ENCODE results near the gene BCO1. TPM values are rescaled to one million over a fixed set of nuclear protein-coding genes. Genes with fewer than 3 reads are reported as not detected.

Gene BCO1
- total and polyA plus RNA-seq, 2 donors = 0.11 to 0.25 TPM

DNA sequence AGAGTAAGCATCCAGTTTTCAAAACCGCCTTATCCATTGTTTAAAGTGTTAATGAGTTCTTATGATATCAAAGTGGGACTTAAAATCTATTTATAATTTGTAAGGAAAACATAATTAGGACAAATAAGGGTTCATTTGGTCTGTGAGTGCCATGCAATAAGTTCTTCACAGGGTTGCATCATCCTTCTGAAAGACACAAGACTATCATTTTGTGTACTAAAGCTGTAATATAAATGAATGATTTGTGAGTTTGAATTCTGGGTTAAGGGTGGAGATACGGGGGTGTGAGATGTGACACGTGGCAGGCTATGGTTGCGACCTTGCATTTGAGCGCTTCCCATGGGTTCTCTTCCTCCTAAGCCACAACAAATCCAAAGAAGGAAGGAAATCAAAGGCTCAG lies 83.0 kb downstream of the BCO1 start:
- no peaks in the 10 kb centered on the region for H3K36me3 ChIP-seq (ENCODE audit: insufficient read depth)
- H3K4me1 ChIP-seq (ENCODE audit: insufficient read depth) = peaks cover 3% of the 10 kb centered on the region
- no peak for DNase-seq (ENCODE audit: extremely low spot score)
- no peak overlapping the region for H3K4me3 ChIP-seq (ENCODE audit: low read depth, low read length)
- no peak overlapping the region for H3K27ac ChIP-seq (ENCODE audit: low read depth)
- 95% methylated on average over 5 of the region's 5 CpGs for whole genome bisulfite sequencing

- H3K27ac ChIP-seq (ENCODE audit: low read depth) = no peak overlapping the region
- WGBS = 85% methylated on average over 6 of the region's 6 CpGs
Measured at GRCh38 chr16:81324808-81325207, 86.3 kb downstream of the BCO1 start.

GRCh38 chr16:81327011-81327410 lies 88.5 kb downstream of the BCO1 start:
- WGBS = 76% methylated on average over 5 of the region's 5 CpGs
- Histone ChIP-seq H3K36me3 (ENCODE audit: insufficient read depth) (no peaks in the 10 kb centered on the region), H3K4me1 (ENCODE audit: insufficient read depth) (peaks cover 1% of the 10 kb centered on the region), H3K27ac (ENCODE audit: low read depth) (no peak overlapping the region), H3K4me3 (ENCODE audit: low read depth, low read length) (no peak overlapping the region)
- no peak for DNase-seq (ENCODE audit: extremely low spot score)

More at GRCh38 chr16:81324808-81325207, 86.3 kb downstream of the BCO1 start:
- H3K4me1 ChIP-seq (ENCODE audit: insufficient read depth) = peaks cover 1% of the 10 kb centered on the region
- no peak overlapping the region for H3K4me3 ChIP-seq (ENCODE audit: low read depth, low read length)
- H3K36me3 ChIP-seq (ENCODE audit: insufficient read depth) = no peaks in the 10 kb centered on the region
- no peak for DNase-seq (ENCODE audit: extremely low spot score)

DNA sequence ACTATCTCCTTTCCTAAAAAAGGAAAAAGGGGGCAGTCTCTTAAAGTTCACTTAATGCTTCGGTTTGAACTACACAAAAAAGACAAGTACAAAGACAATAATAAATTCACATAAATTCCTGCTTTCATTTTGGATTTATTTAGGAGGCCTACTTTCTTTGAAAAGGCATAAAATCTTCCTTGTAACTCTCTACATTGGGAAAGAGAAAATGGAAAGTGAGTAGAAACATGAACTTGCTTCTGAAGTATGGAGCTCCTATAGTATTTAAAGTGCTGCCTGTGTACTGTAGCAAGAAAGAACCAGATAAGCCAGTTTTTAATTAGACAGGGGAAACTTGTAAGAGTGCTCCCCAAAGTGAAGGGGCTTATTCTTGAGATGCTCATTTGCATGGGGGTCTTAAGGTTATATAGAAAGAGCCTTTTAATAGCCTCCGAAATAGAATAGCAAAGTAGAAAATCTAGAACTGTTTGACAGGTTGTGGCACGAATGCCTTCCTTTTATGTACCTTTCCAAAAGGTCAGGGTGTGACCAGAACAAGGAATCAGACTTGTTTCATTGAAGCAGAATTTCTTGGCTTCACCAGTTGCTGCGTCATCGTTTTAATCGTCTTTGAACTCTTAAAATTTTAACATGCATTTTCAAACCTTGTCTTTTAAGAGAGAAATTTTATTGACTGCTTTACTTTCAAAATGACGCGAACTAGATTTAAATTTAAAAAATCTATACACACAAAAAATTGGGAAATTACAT lies 89.1 kb downstream of the BCO1 start:
- Histone ChIP-seq H3K36me3 (ENCODE audit: insufficient read depth) (no peaks in the 10 kb centered on the region), H3K4me3 (ENCODE audit: low read depth, low read length) (no peak overlapping the region), H3K27ac (ENCODE audit: low read depth) (no peak overlapping the region), H3K4me1 (ENCODE audit: insufficient read depth) (peaks cover 1% of the 10 kb centered on the region)
- DNase-seq (ENCODE audit: extremely low spot score) = peak; percentile 53
- 77% methylated on average over 8 of the region's 8 CpGs for WGBS

- Histone ChIP-seq H3K27ac (ENCODE audit: low read depth) (no peak overlapping the region), H3K36me3 (ENCODE audit: insufficient read depth) (no peaks in the 10 kb centered on the region), H3K4me3 (ENCODE audit: low read depth, low read length) (no peak overlapping the region), H3K4me1 (ENCODE audit: insufficient read depth) (peaks cover 1% of the 10 kb centered on the region)
- DNase-seq (ENCODE audit: extremely low spot score) = no peak
- WGBS = 86% methylated on average over 5 of the region's 5 CpGs
Measured at GRCh38 chr16:81329947-81330346, 91.5 kb downstream of the BCO1 start.

DNA sequence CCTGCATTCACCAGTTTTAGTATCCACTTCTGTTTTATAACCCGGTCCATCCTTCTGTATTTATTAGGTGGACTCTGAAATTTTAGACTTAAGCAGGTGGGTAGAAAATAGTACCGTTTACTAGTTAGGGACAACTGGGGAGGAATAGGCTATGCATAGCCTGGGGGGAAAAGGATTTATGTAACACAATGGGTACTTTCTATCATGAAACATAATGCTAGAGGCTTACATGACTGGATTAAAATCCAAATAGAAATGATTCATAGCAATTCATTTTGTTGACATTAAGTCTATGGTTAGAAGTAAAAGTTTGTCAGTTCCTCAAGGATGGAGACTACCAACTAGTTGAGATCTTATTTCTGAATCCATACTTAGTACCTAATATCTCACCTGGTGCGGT lies 94.9 kb downstream of the BCO1 start:
- 97% methylated on average over 3 of the region's 3 CpGs for WGBS
- H3K4me3 ChIP-seq (ENCODE audit: low read depth, low read length) = no peak overlapping the region
- no peaks in the 10 kb centered on the region for H3K36me3 ChIP-seq (ENCODE audit: insufficient read depth)
- H3K27ac ChIP-seq (ENCODE audit: low read depth) = no peak overlapping the region
- no peak for DNase-seq (ENCODE audit: extremely low spot score)
- peaks cover 1% of the 10 kb centered on the region for H3K4me1 ChIP-seq (ENCODE audit: insufficient read depth)

DNA sequence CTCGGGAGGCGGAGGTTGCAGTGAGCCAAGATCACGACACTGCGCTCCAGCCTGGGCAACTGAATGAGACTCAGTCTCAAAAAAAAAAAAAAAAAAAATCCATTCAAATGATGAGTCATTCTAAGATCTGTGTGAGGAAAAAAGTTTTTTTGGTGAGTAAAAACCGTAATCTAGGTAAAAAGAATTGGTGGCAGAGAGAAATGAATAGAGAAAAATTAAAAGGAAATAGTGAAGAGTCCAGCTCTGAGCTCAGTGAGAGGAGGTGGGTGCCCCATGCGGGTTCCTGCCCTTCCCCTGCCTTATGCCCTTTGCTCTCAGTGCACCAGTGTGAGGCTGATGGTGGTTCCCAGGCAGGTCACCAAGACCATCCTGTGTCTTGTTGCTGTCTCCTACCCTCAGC lies 97.2 kb downstream of the BCO1 start:
- no peak overlapping the region for H3K27ac ChIP-seq (ENCODE audit: low read depth)
- 94% methylated on average over 6 of the region's 6 CpGs for WGBS
- no peak for DNase-seq (ENCODE audit: extremely low spot score)

GRCh38 chr16:81337097-81337496 lies 98.6 kb downstream of the BCO1 start:
- H3K4me3 ChIP-seq (ENCODE audit: low read depth, low read length) = no peak overlapping the region
- H3K4me1 ChIP-seq (ENCODE audit: insufficient read depth) = peaks cover 1% of the 10 kb centered on the region
- no peak overlapping the region for H3K27ac ChIP-seq (ENCODE audit: low read depth)
- DNase-seq (ENCODE audit: extremely low spot score) = no peak
- WGBS = 94% methylated on average over 5 of the region's 5 CpGs
- H3K36me3 ChIP-seq (ENCODE audit: insufficient read depth) = no peaks in the 10 kb centered on the region

More for the DNA sequence above, 97.2 kb downstream of the BCO1 start:
- no peak overlapping the region for H3K4me3 ChIP-seq (ENCODE audit: low read depth, low read length)
- H3K4me1 ChIP-seq (ENCODE audit: insufficient read depth) = peaks cover 1% of the 10 kb centered on the region
- no peaks in the 10 kb centered on the region for H3K36me3 ChIP-seq (ENCODE audit: insufficient read depth)

Other genes starting within 250 kb of the BCO1 start
- 26.2 TPM for gene CMC2, start 231.8 kb upstream of the BCO1 start, total RNA-seq
- 70.3 TPM for gene CMC2, start 231.8 kb upstream of the BCO1 start, polyA plus RNA-seq
- gene CENPN, start 231.5 kb upstream of the BCO1 start, total RNA-seq = 37.5 TPM
- gene CENPN, start 231.5 kb upstream of the BCO1 start, polyA plus RNA-seq = 3.4 TPM
- gene ATMIN, start 202.8 kb upstream of the BCO1 start, total RNA-seq = 44.1 TPM
- 26.7 TPM for gene ATMIN, start 202.8 kb upstream of the BCO1 start, polyA plus RNA-seq
- gene C16orf46, start 161.5 kb upstream of the BCO1 start, total RNA-seq = 0.63 TPM
- 2.4 TPM for gene C16orf46, start 161.5 kb upstream of the BCO1 start, polyA plus RNA-seq
- gene GCSH, start 142.3 kb upstream of the BCO1 start, total RNA-seq = 30.0 TPM
- 36.5 TPM for gene GCSH, start 142.3 kb upstream of the BCO1 start, polyA plus RNA-seq
- gene GAN, start 76.3 kb downstream of the BCO1 start, total RNA-seq = 13.2 TPM
- 1.1 TPM for gene GAN, start 76.3 kb downstream of the BCO1 start, polyA plus RNA-seq
- gene CMIP, start 206.1 kb downstream of the BCO1 start, total RNA-seq = 21.7 TPM
- 29.4 TPM for gene CMIP, start 206.1 kb downstream of the BCO1 start, polyA plus RNA-seq